HG02798 (cell line): ENCODE measurements around the gene RGS3.
"Not testable (repeated sequence)": the region's sequence is repeated elsewhere in the genome, so short reads cannot be mapped to it uniquely, and the experiment has no call there.

Experiments used
- ATAC-seq: cut with Tn5 transposase; IDR thresholded peaks from one replicate; pipeline ENCODE4 v1.9.1; 2021; ENCODE audit warnings: mild to moderate bottlenecking; ENCODE audit not compliant: unreplicated experiment, poor library complexity

RGS3 gene

GRCh38 chr9:113463418-113464285, at the start of gene RGS3:
Gene RGS3, plus strand, starts transcription at chr9:113463727. Its CDS starts 76 bp downstream, at chr9:113463803.
- no peak for ATAC-seq

DNA sequence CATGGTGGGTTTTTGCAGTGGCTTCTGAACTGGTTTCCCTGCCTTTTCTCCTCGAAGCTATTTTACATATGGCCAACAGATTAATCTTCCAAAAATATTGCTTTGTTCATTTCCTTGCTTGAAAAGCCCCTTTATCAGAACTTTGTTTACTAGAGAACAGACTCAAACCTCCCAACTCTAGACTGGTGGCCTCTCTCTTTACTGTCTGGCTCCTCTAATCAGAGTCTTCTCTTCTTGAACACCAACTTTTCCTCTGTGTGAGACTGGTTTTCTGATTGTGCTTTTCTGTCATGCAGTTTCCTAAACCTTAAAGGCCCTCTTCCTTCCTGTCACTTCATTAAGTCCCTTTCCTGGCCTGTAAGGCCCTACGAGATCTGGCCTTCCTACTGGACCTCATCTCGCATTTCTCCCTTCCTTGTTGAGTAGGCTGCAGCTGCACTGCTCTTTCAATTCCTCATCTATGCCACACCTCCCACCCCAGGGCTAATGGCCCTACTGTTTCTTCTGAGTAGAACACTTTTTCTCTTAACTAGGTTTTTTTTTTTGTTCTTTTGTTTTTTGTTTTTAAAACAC, 47.3 kb upstream of the RGS3 start:
- peak; percentile 98 for ATAC-seq

DNA sequence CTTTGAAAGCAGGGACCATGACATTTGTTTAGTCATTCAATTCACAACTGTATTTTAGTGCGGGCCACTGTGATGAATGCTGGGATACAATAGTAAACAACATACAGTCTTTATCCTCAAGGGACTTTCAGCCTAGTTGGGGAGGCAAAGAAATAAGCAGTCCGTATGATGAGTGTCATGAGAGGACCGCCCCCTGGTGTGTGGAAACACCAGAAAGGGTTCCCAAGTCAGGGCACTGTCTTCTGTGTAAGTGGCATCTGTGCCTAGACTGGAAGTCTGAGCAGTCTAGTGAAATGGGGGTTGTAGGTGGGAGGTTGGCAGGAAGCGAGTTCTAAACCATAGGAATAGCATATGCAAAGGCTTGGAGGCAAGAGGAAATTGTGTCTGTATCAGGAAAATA, 46.2 kb upstream of the RGS3 start:
- no peak for ATAC-seq

GRCh38 chr9:113421726-113422125, 41.8 kb upstream of the RGS3 start:
- ATAC-seq: no peak

GRCh38 chr9:113425072-113425471, 38.5 kb upstream of the RGS3 start:
- ATAC-seq: no peak

DNA sequence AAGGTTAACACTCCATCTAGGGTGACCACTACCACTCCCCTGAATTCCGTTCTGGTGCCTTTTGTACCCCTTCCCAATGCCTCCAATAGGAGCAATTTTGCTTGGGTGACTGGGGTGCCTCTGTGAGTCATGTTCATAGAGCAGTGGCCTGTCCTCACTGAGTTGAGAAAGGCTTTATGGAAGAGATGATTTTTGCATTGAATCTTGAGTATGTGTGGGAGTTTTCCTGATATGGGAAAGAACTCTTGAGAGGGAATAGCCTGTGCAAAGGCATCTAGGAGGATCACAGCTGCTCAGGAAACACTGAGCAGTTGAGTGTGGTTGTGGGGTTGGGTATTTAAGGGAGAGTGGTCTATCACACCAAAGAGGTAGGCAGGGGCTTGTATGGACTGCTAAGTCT, 36.8 kb upstream of the RGS3 start:
- ATAC-seq: no peak

GRCh38 chr9:113427629-113428028, 35.9 kb upstream of the RGS3 start:
- no peak for ATAC-seq

GRCh38 chr9:113428062-113428615, 35.4 kb upstream of the RGS3 start:
- no peak for ATAC-seq

DNA sequence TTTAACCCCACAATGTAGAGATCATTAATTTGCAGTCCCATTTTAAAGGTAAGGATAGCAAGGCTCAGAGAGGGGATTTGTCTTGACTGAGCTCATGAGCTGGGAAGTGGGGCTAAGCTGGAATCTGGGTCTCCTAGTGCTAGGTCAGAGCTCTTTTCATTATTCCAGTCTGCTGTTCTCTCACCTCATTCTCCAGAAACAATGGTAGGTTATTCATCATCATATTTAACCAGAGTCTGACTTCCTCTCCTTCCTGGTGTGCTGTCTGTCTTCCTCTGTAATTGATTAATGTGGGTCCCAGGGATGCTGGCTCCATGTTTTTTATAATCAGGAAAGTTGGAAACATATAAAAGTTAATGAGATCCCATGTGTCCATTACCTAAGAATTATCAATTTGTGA, 32.3 kb upstream of the RGS3 start:
- no peak for ATAC-seq

DNA sequence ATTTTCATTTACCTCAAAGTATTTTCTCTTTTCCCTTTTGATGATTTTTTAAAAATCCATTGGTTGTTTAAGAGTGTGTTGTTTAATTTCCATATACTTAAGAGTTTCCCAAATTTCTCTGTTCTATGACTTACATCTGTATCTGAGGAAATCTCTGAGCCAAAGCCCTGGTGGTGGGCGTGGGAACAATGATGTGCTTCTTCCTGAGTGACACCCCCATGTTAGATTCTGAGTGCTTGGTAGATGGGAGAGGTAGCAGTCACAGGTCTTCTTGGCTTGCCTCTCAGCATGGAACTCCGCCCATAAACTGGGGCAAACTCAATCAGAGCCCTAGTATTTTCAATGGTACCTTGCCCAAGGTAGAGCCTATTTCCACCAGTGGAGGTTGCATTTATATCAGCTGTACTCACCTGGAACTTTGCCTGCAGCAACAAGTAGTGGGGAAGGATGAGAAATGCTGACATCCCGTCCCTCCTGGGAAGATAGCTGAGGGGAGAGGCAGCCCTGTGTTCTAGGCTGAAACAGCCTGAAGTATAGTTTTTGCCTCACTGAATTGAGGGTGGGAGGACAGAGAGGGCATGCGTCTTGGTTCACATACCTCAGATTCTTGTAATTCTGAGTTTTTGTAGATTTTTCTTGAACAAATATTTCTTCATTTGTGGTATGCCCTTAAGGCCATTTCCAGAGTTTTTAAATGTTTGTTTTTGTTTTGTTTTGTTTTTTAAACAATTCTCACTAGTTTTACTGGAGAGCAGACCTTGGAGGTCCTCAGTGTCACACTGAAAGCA, 26.6 kb upstream of the RGS3 start:
- no peak for ATAC-seq

DNA sequence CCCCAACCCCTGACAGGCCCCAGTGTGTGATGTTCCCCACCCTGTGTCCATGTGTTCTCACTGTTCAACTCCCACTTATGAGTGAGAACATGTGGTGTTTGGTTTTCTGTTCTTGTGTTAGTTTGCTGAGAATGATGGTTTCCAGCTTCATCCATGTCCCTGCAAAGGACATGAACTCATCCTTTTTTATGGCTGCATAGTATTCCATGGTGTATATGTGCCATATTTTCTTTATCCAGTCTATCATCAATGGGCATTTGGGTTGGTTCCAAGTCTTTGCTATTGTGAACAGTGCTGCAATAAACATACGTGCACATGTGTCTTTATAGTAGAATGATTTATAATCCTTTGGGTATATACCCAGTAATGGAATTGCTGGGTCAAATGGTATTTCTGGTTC, 25.8 kb upstream of the RGS3 start:
- ATAC-seq: not testable (repeated sequence)

GRCh38 chr9:113444736-113445135, 18.8 kb upstream of the RGS3 start:
- no peak for ATAC-seq

GRCh38 chr9:113446323-113446740, 17.2 kb upstream of the RGS3 start:
- no peak for ATAC-seq

DNA sequence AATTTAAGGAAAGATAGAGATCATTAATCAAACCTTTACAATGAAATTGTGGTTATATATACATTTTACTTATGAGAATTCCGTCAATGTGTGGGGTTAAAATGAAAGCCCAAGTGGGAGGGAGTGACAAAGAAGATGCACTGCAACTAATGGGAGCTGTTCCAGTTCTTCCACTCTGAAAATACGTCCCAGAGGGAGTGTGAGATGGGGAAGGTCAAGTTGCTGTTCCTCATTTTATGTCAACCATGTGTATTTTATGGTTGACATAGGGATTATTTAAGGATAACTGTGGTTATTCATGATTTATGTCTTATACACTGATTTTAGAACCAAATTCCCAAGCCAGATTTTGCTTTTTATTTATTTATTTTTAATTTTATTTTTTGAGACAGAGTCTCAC, 14.2 kb upstream of the RGS3 start:
- no peak for ATAC-seq

GRCh38 chr9:113452113-113452605, 11.4 kb upstream of the RGS3 start:
- no peak for ATAC-seq

GRCh38 chr9:113454914-113455761, 8.4 kb upstream of the RGS3 start:
- no peak for ATAC-seq

GRCh38 chr9:113456235-113456634, 7.3 kb upstream of the RGS3 start:
- ATAC-seq: no peak

- ATAC-seq: no peak
Measured at GRCh38 chr9:113461285-113461684, 2.2 kb upstream of the RGS3 start.

GRCh38 chr9:113461943-113462342, 1.6 kb upstream of the RGS3 start:
- ATAC-seq: no peak

- no peak for ATAC-seq
Measured at GRCh38 chr9:113462781-113463286, 693 bp upstream of the RGS3 start.
